Spleen (tissue), 7 donors: Measurements from ENCODE around the gene OARD1.

Source experiments
- POLR2A ChIP-seq, 3 donors: fragments of 450-650 bp; IDR thresholded peaks; one replicate each; pipeline ENCODE4 v1.5.1; 2017; ENCODE audit warnings: antibody characterized with exemption in 3 of 3, mild to moderate bottlenecking in 1 of 3
- POLR2AphosphoS5 ChIP-seq, 3 donors: sonication (generic); formaldehyde crosslinking; IDR thresholded peaks; one replicate each; pipeline ENCODE4 v1.5.1; 2017; ENCODE audit warnings: antibody characterized with exemption in 3 of 3
- TF ChIP-seq, protein P1 (sequence below), 11 experiments: fragments of 200-600 bp in 7 of 11; fragments of 450-650 bp in 4 of 11; sonication (generic) in 4 of 11; IDR thresholded peaks in 8 of 11; conservative IDR thresholded peaks in 3 of 11; 1 replicate in 7 of 11; 2 replicates in 4 of 11; pipeline versions ENCODE4 v1.4.0 to v1.8.0; 2016 to 2021; ENCODE audit warnings: antibody characterized with exemption in 11 of 11, inconsistent platforms in 4 of 11, mild to moderate bottlenecking in 1 of 11
- donor health status: DM: no; HTN: no; CAD: no; lungs with moderate emphysema.
- donor health status: DM: no; HTN: no; CAD: no.
- donor health status: DM: no; HTN: no; CAD: no.

DNA sequence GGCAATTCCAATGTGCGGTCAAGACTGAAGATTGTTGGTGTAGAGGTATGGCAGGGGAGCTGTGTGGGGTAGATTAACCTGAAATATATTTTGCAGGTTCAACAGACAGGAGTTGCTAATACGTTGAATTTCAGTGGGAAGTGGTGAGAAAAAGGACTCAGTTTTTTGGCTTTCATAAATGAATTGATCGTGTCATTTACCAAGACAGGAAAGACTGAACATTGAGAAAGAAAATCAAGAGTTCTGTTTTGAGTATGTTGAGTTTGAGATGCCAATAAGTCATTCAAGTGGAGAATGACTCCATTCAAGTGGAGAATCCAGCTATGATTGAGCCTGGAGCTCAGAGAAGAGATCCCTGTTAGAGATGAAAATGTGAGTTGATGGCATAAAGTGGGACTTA, 31.7 kb upstream of the OARD1 start:
- TF ChIP-seq, protein P1, sequence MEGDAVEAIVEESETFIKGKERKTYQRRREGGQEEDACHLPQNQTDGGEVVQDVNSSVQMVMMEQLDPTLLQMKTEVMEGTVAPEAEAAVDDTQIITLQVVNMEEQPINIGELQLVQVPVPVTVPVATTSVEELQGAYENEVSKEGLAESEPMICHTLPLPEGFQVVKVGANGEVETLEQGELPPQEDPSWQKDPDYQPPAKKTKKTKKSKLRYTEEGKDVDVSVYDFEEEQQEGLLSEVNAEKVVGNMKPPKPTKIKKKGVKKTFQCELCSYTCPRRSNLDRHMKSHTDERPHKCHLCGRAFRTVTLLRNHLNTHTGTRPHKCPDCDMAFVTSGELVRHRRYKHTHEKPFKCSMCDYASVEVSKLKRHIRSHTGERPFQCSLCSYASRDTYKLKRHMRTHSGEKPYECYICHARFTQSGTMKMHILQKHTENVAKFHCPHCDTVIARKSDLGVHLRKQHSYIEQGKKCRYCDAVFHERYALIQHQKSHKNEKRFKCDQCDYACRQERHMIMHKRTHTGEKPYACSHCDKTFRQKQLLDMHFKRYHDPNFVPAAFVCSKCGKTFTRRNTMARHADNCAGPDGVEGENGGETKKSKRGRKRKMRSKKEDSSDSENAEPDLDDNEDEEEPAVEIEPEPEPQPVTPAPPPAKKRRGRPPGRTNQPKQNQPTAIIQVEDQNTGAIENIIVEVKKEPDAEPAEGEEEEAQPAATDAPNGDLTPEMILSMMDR (IDR thresholded peaks at IDR 0.05 in 8 of 11, conservative IDR thresholded peaks at IDR 0.05 in 3 of 11), result no peak
- no peak for TF ChIP-seq POLR2A (IDR thresholded peaks at IDR 0.05)
- no peak for TF ChIP-seq POLR2AphosphoS5 (IDR thresholded peaks at IDR 0.05)
